ENCODE data around the gene CARD14.
A peak's percentile ranks its signal among the peaks of the same experiment; 100 is the strongest.
"Not testable (repeated sequence)": the region's sequence is repeated elsewhere in the genome, so short reads cannot be mapped to it uniquely, and the experiment has no call there.

Gene CARD14

DNA sequence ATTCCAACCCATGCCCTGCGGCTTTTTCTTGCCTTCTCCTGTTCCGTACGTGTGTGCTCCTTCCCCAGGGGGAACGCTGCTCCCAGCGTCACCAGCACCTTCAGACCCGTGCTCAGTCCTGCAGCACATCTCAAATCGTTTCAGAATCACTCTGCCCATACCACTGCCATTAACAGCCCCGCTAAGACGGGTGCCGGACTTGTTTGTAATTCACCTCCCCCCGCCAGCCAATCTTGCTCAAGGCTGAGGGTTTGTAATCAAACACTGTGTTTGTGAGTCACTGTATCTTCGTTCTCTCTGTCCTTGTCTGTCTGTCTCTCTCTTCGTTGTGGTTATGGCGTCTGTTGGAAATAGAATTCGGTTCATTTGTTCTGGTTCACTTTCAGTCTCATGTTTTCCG, 17.3 kb downstream of the CARD14 start:
- no peak for DNase-seq

DNA sequence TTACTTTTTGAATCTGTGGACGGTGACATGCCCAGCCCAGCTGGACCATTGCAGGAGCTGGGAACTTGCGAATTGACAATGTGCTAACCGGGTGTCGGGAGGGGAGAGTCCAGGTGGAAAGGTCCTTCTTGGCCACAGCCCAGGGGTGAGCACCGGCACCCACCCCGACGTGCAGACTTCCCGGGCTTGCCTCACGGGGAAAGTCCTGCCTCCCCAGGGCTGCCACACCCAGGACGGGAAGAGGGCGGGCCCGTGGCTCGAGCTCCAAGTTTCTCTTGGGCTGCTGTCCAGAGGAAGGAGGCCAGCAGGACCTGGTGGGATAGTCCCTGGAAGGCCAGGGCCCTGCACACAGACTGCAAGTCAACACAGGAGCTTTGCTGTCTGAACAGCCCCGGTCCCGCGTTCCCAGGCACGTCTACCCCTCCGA, 17.7 kb downstream of the CARD14 start:
- DNase-seq, result no peak

DNA sequence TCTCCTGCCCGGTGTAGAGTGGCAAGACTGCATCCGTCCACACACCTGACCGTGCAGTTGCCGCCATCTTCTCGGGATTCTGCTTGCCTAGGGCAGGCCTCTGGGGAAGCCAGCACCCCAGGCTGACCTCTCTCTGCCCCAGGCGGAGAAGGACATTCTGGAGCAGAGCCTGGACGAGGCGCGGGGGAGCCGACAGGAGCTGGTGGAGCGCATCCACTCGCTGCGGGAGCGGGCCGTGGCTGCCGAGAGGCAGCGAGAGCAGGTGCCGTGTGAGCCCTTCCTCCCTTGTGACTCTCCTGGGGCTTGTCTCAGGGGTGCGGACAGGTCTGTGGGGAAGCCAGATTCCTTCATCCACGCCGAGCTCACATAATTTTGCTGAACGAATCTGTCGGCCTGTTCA, 19.8 kb downstream of the CARD14 start:
- DNase-seq, result no peak

DNA sequence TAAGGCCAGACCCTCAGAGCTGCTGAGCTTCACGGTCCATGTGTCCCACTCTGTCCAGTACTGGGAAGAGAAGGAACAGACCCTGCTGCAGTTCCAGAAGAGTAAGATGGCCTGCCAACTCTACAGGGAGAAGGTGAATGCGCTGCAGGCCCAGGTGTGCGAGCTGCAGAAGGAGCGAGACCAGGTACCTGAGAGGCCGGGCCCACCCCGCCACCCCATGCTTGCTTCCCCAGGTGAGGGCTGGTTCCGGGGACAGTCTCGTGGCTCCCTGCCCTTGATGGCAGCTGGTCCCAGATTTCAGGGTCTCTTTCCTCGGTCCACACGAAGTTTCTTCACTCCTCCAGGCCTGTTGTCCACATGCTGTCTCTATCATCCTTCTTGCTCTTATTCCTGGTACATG, 20.9 kb downstream of the CARD14 start:
- no peak for DNase-seq

DNA sequence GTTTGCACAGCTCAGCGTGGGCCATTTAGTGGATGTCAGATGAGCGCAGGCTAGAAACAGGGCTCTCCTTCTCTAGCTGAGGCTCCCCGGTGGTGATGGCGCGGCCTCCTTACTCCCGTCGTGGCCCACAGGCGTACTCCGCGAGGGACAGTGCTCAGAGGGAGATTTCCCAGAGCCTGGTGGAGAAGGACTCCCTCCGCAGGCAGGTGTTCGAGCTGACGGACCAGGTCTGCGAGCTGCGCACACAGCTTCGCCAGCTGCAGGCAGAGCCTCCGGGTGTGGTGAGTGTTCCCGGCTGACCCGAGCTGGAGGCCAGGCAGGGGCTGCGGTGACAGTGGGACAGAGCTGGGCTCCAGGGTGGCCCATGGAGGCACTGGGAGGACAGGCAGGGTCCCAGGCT, 21.4 kb downstream of the CARD14 start:
- DNase-seq, result no peak

DNA sequence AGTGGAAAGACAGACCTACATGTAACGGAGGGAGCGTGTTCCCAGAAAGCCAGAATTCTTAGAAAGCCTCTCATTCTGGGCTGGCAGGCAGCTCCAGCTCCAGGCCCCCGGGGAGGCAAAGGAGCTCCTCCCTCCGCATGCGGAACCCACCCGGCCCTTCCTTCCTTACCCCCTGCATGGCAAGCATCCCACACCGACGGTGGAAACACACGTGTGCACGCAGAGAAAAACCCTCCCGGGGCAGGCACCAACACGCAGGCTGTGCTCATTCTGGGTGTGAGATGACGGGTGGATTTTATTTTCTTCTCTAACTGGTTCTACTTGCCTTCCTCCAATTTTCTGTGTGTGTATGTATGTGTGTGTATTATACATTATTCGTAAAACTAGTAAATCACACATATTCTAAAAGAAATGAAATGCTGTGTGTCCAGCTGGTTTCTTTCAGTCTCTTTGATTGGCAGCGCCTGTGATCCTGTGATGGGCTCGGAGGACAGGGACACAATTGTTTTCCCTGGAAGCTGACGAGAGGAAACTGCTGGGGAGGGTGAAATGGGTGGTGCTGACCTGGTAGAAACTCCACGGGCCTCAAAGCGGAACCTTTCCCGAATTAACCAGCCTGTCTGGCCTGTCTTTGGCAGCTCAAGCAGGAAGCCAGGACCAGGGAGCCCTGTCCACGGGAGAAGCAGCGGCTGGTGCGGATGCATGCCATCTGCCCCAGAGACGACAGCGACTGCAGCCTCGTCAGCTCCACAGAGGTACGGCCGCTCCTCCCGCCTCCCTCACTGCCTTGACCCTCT, 22.2 kb downstream of the CARD14 start:
- no peak for DNase-seq

DNA sequence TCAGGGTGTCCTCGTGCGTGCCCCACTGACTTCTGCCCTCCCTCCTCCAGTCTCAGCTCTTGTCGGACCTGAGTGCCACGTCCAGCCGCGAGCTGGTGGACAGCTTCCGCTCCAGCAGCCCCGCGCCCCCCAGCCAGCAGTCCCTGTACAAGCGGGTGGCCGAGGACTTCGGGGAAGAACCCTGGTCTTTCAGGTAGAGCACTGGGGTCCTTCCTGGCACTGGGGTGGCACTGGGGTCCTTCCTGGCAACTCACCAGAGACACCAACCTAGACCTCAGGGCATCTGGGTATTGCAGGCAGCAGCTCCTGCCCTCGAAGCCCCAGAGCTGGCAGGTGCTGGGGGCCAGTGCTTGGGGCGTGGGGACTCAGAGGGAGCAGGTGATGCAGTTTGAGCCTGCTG, 25.3 kb downstream of the CARD14 start:
- no peak for DNase-seq

DNA sequence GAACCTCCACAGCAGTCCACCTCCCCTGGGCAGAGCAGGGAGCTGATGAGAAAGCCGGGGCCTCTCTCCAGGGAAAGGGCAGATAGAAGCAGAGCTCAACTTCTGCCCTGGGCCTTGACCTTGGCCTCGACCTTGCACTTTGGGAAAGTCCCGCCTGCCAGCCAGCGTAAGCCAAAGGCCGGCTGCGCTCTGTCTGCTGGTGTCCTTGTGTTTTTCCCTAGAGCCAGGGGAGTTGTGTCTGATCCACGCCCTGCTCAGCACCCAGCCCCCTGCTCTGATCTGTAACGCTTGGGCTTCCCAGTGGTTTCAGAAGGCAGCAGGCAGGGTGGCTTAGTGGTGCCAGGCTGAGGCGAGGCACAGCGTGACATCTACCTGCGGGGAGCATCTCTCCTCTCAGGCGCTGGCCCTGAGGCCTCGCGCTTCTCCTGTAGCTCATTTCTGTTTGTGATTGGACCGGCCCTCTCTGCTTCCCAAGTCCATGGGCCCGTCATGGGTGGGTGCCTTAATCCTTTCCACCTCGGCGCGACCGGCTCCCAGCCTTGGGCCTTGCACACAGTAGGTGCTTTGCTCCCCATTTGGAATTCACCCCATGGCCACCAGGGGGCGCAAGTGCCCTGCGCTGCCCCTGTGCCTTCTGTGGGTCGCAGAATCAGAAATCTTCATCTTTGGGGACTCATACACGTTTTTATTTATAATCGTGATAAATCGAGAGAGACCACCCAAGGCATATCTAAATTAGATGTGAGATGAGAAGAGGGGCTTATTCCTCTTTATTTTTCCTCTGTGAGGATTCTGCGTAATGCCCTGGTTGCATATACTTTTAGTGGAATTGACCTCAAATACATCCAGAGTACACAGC, 26.1 kb downstream of the CARD14 start:
- peak; percentile 8 to 11 for DNase-seq

DNA sequence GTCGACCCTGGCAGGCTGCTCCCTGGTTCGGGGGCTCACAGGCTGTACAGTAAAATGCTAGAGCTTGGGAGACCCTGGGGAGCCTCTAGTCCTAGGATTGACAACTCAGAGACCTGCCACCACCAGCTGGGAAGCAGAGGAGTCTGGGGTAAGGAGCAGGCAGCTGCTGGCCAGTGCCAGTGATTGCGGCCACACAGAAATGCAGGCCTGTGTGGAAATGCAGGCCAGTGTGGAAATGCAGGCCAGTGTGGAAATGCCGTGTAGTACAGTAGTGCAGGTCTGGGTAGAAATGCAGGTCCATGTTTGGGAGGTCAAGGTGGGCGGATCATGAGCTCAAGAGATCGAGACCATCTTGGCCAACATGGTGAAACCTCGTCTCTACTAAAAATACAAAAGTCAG, 26.8 kb downstream of the CARD14 start:
- no peak for DNase-seq

DNA sequence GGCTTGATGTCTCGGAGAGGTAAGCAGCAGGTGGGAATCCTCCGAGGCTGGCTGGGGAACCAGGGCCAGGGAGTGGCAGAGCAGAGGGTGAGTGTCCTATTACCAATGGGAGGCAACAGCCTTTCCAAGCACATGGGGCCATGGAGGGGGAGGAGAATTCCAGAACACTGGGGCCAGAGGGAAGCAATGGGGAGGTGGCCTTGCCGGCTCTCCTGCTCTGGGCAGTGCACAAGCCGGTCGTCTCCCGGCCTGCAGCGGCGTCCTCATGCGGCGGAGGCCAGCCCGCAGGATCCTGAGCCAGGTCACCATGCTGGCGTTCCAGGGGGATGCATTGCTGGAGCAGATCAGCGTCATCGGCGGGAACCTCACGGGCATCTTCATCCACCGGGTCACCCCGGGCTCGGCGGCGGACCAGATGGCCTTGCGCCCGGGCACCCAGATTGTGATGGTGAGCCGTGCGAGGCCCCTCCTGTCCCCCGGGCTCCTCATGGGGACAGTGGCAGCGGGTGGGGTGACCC, 28.4 kb downstream of the CARD14 start:
- no peak for DNase-seq

DNA sequence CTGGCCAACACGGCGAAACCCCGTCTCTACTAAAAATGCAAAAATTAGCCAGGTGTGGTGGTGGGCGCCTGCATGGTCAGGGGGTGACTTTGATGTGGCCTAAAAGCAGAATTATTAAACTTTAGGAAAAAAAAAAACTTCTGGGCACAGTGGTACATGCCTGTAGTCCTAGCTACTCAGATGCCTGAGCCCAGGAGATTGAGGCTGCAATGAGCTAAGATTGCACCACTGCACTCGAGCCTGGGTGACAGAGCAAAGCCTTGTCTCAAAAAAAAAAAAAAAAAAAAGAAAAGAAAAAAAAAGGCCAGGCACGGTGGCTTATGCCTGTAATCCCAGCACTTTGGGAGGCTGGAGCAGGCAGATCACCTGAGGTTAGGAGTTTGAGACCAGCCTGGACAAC, 29.5 kb downstream of the CARD14 start:
- not testable (repeated sequence) for DNase-seq

DNA sequence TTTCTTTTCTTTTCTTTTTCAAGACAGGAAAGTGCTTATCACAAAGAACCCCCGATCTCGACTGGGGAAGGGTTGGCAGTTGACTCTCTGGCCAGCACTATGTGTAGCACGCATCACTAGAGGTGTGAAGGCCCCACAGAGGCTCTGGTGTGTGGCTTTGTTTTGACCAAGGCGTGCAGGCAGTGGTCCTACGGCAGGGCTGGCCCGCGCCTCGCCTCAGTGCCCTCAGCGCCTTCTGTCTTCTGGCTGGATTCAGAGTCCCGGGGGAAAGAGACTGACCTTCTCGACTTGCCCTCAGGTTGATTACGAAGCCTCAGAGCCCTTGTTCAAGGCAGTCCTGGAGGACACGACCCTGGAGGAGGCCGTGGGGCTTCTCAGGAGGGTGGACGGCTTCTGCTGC, 31.6 kb downstream of the CARD14 start:
- no peak for DNase-seq

DNA sequence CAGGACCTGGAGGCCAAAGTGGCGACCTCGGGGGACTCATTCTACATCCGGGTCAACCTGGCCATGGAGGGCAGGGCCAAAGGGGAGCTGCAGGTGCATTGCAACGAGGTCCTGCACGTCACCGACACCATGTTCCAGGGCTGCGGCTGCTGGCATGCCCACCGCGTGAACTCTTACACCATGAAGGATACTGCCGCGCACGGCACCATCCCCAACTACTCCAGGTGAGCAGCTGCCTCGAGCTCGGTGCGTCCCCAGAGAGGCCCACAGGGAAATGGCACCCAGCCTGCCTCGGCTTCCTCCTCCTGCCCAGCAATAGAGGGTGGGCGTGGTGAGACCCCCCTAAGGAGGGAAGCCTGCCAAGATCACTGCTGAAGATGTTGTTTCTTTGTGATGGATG, 32.4 kb downstream of the CARD14 start:
- no peak for DNase-seq

DNA sequence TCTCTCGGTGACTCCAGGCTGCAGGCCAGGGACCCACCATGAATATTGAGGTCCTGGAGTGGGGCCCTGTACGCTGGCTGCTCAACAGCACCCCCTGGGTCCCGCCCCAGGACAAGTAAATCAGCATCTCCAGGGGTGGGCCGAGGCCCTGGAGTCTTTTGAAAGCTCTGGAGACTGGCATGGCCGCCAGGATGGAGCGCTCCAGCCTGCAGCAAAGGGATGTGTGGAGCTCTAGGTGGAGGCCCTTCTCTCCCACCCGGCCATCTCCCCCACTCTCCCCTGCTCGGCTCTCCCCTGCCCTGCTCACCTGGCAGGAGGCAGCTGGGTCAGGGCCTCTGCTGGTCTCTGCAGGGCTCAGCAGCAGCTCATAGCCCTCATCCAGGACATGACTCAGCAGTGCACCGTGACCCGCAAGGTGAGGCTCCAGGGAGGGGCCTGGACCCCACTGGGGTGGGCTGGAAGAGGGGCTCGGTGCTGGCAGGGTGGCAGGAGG, 33.7 kb downstream of the CARD14 start:
- no peak for DNase-seq

DNA sequence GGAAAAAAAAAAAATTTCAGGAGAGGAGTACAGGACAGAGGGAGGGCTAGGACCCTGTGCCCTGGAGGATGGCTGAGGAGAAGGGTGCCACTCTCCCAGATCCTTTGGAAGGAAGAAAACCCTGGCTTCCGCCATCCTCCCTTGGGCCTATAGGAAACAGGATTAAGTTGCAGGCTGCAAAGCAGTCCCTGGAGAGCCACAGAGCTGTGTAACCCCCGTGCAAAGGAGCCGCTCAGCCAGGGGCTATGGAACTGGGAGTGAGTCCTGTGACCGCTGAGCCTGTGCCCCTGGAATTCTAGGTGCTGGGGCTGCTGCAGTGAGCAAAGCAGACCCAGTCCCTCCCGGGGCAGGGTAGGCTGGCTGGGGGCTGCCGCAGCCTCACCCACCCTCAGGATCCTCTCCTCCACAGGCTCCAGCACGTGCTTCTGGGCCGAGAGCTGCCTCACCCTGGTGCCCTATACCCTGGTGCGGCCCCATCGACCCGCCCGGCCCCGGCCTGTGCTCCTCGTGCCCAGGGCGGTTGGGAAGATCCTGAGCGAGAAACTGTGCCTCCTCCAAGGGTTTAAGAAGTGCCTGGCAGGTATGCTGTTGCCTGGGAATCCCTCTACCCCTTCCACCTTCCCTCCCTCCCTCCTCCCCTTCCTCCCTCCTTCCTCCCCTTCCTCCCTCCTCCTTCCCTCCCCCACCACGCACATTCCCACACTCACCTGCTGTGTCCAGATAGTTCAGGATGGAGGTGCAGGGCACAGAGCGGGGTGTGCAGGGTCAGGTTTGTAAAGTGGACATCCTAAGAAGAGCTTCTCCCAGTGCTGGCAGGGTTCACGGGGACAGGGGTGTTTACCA, 35.0 kb downstream of the CARD14 start:
- no peak for DNase-seq

DNA sequence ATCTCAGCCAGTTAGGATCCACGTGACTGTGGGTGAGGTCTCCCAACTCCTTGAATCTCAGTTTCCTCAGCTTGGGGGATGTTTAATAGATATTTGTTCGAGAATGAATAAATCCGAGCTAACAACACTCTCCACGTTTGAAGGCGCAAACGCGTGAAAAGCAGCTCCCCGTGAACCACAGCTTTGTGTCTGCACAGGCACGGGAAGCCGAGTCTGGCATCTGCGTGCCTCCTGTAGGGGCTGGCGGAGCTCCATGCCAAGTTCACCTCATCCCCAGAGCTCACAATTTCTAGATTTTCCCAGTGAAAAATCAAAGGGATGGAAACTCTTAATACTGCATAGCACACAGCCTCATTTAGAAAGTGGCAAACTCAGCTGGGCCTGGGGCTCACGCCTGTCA, 36.0 kb downstream of the CARD14 start:
- DNase-seq, result no peak

DNA sequence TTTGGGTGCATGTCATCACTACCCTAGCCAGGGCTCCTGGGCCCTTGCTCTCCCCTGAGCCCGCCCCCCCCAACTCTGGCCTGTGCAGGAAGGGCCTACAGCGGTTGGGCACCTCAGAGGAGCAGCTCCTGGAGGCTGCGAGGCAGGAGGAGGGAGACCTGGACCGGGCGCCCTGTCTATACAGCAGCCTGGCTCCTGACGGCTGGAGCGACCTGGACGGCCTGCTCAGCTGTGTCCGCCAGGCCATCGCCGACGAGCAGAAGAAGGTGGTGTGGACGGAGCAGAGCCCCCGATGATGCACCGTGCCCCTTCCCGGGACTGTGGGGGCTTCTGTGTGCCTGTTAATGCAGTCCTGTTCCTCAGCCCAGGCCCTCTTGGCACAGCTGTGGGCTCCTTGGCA, 38.2 kb downstream of the CARD14 start:
- no peak for DNase-seq

DNA sequence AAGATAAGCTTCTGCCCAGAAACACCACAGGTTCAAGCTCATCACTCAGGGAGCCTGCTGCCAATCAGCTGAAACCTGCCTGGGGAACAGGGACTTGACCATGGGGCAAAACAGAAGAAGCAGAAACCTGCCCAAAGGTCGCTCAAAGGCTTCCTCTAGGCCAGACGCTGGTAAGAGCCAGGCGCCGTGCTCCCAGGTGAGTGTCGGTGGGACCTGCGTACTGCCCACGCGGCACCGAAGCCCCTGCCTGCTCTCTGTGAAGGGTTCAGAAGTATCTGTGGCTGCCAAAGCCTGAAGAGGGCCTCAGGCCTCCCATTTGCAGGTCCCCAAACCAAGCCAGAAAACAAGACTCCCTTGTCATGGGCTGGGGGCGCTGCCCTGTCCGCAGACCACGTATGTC, 39.9 kb downstream of the CARD14 start:
- DNase-seq, result no peak

DNA sequence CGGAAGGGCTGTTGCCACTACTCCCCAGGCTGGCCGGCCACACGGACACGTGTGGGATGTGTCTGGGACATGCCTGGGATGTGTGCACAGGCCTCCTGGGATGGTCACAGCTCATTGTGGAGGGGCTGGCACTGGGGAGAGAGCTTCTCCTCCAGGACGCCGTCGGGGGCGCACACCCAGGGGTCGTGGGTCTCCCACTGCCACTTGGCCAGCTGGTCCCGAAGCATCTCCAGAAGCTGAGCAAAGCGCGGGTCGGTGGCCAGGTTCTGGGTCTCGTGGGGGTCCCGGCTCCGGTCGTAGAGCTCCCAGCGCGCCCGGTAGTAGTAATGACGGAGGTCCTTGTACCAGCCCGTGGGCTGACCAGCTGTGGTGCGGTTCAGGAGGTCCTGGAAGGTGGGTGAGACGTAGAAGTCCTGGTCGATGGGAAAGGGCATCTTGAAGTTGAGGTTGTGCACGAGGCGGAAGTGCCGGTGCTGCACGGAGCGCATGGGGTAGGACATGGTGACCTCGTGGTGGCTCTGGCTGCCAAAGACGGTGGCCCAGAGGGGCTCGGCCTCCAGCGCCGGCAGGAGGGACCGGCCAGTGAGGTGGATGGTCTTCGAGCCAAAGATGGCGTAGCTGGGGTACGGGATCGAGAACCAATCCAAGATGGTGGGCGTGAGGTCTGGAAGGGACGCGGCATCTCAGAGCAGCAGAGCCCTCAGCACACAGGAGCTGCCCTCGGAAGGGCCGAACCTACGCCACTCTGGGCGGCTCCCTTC, 40.7 kb downstream of the CARD14 start:
- no peak for DNase-seq

DNA sequence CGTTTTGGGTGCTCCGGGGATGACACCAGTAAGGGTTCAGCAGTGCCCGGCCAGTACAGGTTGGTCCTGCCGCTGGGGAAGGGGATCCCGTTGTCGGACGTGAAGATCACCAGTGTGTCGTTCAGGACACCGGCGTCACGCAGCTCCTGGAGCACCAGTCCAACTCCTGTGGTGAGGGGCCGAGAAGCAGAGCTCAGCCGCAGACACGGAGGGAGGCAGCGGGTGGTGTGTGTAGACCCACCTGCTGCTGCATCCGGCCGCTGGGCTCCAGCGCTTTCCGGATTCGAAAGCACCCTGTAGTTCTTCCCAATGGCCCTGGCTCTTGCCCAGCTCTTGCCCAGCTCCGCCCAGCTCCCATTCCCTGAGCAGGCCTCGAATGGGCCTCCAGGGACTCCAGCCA, 42.3 kb downstream of the CARD14 start:
- DNase-seq, result no peak

DNA sequence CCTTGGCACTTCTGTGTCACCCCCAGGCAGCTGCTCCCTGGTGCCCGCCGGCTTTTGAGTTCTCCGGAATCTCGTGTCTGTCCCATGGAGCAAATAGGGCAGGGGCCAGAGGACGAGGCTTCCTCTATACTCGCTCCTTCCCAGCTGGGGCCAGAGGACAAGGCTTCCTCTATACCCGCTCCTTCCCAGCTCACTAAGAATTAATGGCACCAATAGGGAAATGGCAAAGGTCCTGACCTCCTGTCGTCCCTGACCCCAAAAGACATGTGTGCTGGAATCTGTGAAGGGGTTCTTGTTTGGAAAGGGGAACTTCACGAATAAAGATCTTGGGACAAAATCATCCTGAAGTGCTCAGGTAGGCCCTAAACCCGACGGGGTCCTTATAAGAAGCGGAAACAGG, 42.7 kb downstream of the CARD14 start:
- no peak for DNase-seq

DNA sequence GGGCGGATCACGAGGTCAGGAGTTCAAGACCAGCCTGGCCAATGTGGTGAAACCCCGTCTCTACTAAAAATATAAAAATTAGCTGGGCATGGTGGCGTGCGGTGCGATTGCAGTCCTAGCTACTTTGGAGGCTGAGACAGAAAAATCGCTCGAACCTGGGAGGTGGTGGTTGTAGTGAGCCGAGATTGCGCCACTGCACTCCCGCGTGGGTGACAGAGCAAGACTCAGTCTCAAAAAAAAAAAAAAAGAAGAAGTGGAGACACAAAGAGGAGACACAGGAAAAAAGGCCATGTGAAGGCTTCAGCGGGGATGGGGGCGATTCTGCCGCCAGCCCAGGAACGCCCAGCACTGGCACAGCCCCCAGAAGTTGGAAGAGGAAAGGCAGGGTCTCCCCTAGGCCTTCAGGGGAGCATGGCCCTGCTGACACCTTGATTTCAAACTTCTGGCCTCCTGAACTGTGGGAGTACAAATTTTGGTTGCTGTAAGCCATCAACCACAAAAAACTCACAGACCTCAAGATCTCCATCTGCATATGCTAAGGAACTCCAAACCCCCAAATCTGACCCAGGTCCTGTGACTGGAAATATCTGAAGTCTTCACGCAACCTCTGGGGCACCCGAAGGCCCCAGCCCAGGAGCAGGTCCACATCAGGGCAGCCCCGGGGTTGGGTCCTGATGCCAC, 43.3 kb downstream of the CARD14 start:
- peak; percentile 26 to 36 for DNase-seq

Data from bone marrow (tissue), 2 donors.